Osteocyte (in vitro differentiated cells): ENCODE measurements around the gene UBE2G2. TPM values are rescaled to one million over a fixed set of nuclear protein-coding genes. Genes with fewer than 3 reads are reported as not detected.

Experiments
- DNase-seq: peaks from one replicate; pipeline ENCODE4 v3.0.0; 2021; ENCODE audit warnings: mixed read lengths; ENCODE audit not compliant: unreplicated experiment; ENCODE audit errors: extremely low spot score
- H3K27ac Mint-ChIP-seq: one replicate; pipeline ENCODE4 v1.8.0; 2021; ENCODE audit warnings: mild to moderate bottlenecking, mixed read lengths; ENCODE audit not compliant: unreplicated experiment
- H3K27me3 Mint-ChIP-seq: one replicate; pipeline ENCODE4 v1.8.0; 2021; ENCODE audit warnings: mixed read lengths; ENCODE audit not compliant: unreplicated experiment
- H3K36me3 Mint-ChIP-seq: one replicate; pipeline ENCODE4 v1.8.0; 2021; ENCODE audit warnings: mixed read lengths; ENCODE audit not compliant: unreplicated experiment
- H3K4me1 Mint-ChIP-seq: one replicate; pipeline ENCODE4 v1.8.0; 2021; ENCODE audit warnings: mixed read lengths; ENCODE audit not compliant: unreplicated experiment
- H3K4me3 Mint-ChIP-seq: one replicate; pipeline ENCODE4 v1.8.0; 2021; ENCODE audit warnings: mild to moderate bottlenecking, moderate library complexity, mixed read lengths; ENCODE audit not compliant: unreplicated experiment
- H3K9me3 Mint-ChIP-seq: one replicate; pipeline ENCODE4 v1.8.0; 2021; ENCODE audit warnings: mixed read lengths; ENCODE audit not compliant: unreplicated experiment
- CTCF ChIP-seq: fragments of 200-600 bp; sonication (generic); IDR thresholded peaks from 2 replicates; pipeline ENCODE4 v1.5.0; 2021; ENCODE audit warnings: antibody characterized with exemption, mild to moderate bottlenecking, moderate library complexity
- total RNA-seq: library from RNA; stranded (reverse); gene quantifications from 2 replicates; pipeline ENCODE4 v1.2.1, GENCODE V29; 2021

The UBE2G2 gene
- total RNA-seq, 1 donor from 2014 or later = 78.7 TPM

GRCh38 chr21:44838951-44839350 lies 37.3 kb upstream of the UBE2G2 start:
- Mint-ChIP-seq H3K36me3 (no peaks in the 10 kb centered on the region), H3K27me3 (peaks cover 8% of the 10 kb centered on the region), H3K4me1 (peaks cover 12% of the 10 kb centered on the region), H3K4me3 (no peak overlapping the region), H3K27ac (no peak overlapping the region), H3K9me3 (no peaks in the 10 kb centered on the region)
- DNase-seq = no peak
- TF ChIP-seq CTCF = no peak

- H3K4me1 Mint-ChIP-seq = peaks cover 12% of the 10 kb centered on the region
- H3K36me3 Mint-ChIP-seq = no peaks in the 10 kb centered on the region
- H3K9me3 Mint-ChIP-seq = no peaks in the 10 kb centered on the region
- H3K27me3 Mint-ChIP-seq = peaks cover 8% of the 10 kb centered on the region
- TF ChIP-seq CTCF = no peak
- no peak for DNase-seq
- no peak overlapping the region for H3K27ac Mint-ChIP-seq
- no peak overlapping the region for H3K4me3 Mint-ChIP-seq
These were observed 36.6 kb upstream of the UBE2G2 start for GRCh38 chr21:44838039-44838895.

GRCh38 chr21:44837537-44837936 lies 35.9 kb upstream of the UBE2G2 start:
- no peaks in the 10 kb centered on the region for H3K9me3 Mint-ChIP-seq
- no peak overlapping the region for H3K4me3 Mint-ChIP-seq
- H3K36me3 Mint-ChIP-seq = no peaks in the 10 kb centered on the region
- TF ChIP-seq CTCF = no peak
- H3K27ac Mint-ChIP-seq = no peak overlapping the region
- H3K4me1 Mint-ChIP-seq = peaks cover 12% of the 10 kb centered on the region
- no peak for DNase-seq
- peaks cover 8% of the 10 kb centered on the region for H3K27me3 Mint-ChIP-seq

- Mint-ChIP-seq H3K4me3 (no peak overlapping the region), H3K27ac (no peak overlapping the region), H3K4me1 (peaks cover 12% of the 10 kb centered on the region), H3K27me3 (peaks cover 4% of the 10 kb centered on the region), H3K36me3 (no peaks in the 10 kb centered on the region), H3K9me3 (no peaks in the 10 kb centered on the region)
- DNase-seq = no peak
- TF ChIP-seq CTCF = no peak
These were observed 35.2 kb upstream of the UBE2G2 start for GRCh38 chr21:44836666-44837471.

DNA sequence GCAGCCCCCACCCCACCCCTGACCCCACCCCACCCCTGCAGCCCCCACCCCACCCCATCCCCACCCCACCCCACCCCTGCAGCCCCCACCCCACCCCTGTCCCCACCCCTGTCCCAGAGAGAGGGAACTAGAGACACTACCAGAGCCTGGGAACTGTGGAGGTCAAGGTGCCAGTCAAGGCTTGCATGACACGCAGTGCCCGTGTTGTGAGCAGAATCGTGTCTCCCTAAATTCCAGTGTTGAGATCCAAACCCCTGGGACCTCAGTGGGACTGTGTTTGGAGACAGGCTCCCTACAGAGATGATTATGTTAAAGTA lies 34.7 kb upstream of the UBE2G2 start:
- no peak for DNase-seq
- Mint-ChIP-seq H3K4me3 (no peak overlapping the region), H3K27me3 (peaks cover 2% of the 10 kb centered on the region), H3K36me3 (no peaks in the 10 kb centered on the region), H3K9me3 (no peaks in the 10 kb centered on the region), H3K4me1 (peaks cover 12% of the 10 kb centered on the region), H3K27ac (no peak overlapping the region)
- TF ChIP-seq CTCF = no peak
